Mucosa of descending colon (tissue), 3 donors: ENCODE results near the gene SMDT1. TPM values are rescaled to one million over a fixed set of nuclear protein-coding genes. Genes with fewer than 3 reads are reported as not detected.

Source experiments
- ATAC-seq: fragments of 200-7000 bp; cut with Tn5 transposase; one replicate; pipeline ENCODE4 v1.9.1; 2020; ENCODE audit warnings: mild to moderate bottlenecking, moderate library complexity
- DNase-seq, 3 donors: peaks; one replicate each; pipeline ENCODE4 v3.0.0-alpha.2; 2020
- H3K36me3 ChIP-seq: fragments of 200-600 bp; one replicate; pipeline ENCODE4 v1.8.0; 2021; ENCODE audit warnings: low read depth, mild to moderate bottlenecking
- H3K4me1 ChIP-seq: fragments of 200-600 bp; one replicate; pipeline ENCODE4 v1.8.0; 2021; ENCODE audit warnings: low read depth, mild to moderate bottlenecking
- H3K4me3 ChIP-seq: fragments of 200-600 bp; one replicate; pipeline ENCODE4 v1.8.0; 2021; ENCODE audit warnings: mild to moderate bottlenecking
- H3K9me3 ChIP-seq: fragments of 200-600 bp; one replicate; pipeline ENCODE4 v1.8.0; 2021; ENCODE audit warnings: mild to moderate bottlenecking
- intact Hi-C, 2 donors: fragments of 100-400 bp; cut with DNase I in 1 of 2; cut with micrococcal nuclease in 1 of 2; formaldehyde crosslinking; loops; one replicate each; pipeline versions ENCODE4 v1.11.0 to v1.11.1; 2022; cut with DNase I, micrococcal nuclease
- total RNA-seq, 3 donors: library from RNA; stranded (reverse); fragmentation: NEBNext Ultra II Directional in 2 of 3; extraction: Animal tissue kit (Norgen Biotek cat#: 25700) in 2 of 3; gene quantifications; one replicate each; pipeline versions ENCODE4 v1.2.1 to v1.2.4, GENCODE V29; 2021 to 2023
- TF ChIP-seq, protein P1 (sequence below): fragments of 200-600 bp; IDR thresholded peaks from one replicate; pipeline ENCODE4 v1.8.0; 2022; ENCODE audit warnings: antibody characterized with exemption, mild to moderate bottlenecking
- donor health status: DM: no; HTN: no; CAD: no; lungs with moderate emphysema.
- donor health status: DM: no; HTN: no; CAD: no.
- donor health status: DM: no; HTN: yes; CAD: no.

SMDT1 gene
- total RNA-seq, 3 donors from 2014 or later = 79.7 to 118 (median 102) TPM

DNA sequence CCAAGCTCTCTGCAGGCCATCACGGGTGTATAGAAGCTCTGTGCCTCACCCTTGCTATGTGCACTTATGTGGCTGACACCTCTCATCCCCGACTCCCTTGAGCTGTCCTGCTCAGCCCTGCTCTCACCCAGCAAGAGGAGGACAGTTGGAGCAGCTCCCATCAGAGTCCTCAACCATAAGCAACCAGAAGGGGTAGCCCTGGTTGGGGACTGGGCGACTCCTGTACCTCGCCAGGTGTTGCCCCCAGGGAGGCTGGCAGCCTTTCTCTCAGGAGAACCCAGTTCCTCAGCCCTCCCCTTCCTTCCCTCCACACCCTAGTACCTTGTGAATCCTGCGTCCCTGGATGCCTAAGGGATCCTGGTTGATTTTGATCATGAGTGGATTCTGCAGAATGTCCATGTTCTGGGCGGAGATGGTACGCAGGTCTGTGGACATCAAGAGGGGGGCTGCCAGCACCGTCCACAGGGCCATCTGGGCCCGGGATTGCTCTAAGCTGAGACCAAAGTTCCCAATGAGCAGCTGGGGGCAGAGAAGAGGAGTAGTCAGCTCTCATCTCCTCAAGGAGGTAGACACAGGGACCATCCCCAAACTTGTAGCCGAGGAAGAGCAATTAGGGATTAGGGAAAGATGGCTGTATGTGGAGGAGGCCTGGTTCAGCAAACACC, 16.9 kb upstream of the SMDT1 start:
- intact Hi-C loops = no loop called here
- Histone ChIP-seq H3K4me1 (peaks cover 8% of the 10 kb centered on the region), H3K36me3 (no peaks in the 10 kb centered on the region), H3K4me3 (no peak overlapping the region), H3K9me3 (no peaks in the 10 kb centered on the region)
- TF ChIP-seq, protein P1, sequence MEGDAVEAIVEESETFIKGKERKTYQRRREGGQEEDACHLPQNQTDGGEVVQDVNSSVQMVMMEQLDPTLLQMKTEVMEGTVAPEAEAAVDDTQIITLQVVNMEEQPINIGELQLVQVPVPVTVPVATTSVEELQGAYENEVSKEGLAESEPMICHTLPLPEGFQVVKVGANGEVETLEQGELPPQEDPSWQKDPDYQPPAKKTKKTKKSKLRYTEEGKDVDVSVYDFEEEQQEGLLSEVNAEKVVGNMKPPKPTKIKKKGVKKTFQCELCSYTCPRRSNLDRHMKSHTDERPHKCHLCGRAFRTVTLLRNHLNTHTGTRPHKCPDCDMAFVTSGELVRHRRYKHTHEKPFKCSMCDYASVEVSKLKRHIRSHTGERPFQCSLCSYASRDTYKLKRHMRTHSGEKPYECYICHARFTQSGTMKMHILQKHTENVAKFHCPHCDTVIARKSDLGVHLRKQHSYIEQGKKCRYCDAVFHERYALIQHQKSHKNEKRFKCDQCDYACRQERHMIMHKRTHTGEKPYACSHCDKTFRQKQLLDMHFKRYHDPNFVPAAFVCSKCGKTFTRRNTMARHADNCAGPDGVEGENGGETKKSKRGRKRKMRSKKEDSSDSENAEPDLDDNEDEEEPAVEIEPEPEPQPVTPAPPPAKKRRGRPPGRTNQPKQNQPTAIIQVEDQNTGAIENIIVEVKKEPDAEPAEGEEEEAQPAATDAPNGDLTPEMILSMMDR = no peak
- ATAC-seq (no peak), DNase-seq (no peak)

DNA sequence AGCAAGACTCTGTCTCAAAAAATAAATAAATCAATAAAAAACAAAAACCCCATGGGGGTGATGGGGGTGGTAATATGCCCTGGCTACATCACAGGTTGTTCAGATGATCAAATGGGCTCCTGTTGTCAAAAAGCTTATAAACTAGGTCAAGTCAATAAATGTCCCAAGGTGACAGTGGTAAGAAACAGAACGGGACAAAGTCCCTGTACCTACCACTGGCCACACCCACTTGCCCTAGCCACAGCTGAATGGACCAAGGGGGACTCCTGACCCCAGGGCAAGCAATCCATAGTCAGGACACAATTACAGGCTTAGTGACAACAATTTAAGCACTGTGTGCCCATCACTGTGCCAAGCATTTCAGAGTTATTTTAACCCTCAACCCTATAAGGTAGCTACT, 14.9 kb upstream of the SMDT1 start:
- DNase-seq (peak in 1 of 3 donors; percentile 47), ATAC-seq (peak; percentile 82)
- Histone ChIP-seq H3K4me3 (no peak overlapping the region), H3K9me3 (no peaks in the 10 kb centered on the region), H3K36me3 (no peaks in the 10 kb centered on the region), H3K4me1 (peaks cover 11% of the 10 kb centered on the region)
- intact Hi-C loops = no loop called here
- TF ChIP-seq, protein P1 = no peak

DNA sequence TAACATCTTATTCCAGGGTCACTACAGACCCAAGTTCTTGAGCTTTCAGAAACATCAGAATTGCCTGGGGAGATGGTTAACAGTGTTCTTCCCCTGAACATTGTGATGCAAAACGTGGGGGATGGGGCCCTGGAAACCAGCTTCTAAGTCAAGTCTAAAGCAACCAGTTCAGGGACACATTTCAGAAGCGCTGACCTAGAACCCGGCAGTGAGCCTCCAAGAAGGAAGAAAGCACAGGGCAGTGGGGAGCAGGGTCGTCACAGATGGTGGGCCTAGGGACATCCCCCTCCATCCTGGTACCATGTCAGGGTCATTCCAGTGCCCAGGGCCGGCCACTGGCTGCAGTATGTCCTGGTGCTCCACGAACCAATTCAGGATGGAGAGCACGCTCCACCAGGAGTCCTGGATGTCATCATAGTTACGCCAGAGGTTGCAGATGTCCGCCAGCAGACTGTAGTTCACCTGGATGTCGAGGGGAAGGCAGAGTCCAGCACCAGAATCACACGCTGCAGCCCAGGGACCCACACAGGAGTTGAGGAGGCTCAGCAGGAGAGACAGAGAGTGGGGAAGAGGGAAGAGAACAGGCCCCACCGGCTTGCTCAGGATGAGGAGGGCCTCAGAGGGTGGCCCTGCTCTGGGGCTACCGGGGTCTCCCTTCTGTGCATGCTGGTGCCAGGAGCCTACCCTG, 13.9 kb upstream of the SMDT1 start:
- peak in 1 of 3 donors; percentile 10 for DNase-seq
- intact Hi-C loops = no loop called here
- ATAC-seq = no peak

DNA sequence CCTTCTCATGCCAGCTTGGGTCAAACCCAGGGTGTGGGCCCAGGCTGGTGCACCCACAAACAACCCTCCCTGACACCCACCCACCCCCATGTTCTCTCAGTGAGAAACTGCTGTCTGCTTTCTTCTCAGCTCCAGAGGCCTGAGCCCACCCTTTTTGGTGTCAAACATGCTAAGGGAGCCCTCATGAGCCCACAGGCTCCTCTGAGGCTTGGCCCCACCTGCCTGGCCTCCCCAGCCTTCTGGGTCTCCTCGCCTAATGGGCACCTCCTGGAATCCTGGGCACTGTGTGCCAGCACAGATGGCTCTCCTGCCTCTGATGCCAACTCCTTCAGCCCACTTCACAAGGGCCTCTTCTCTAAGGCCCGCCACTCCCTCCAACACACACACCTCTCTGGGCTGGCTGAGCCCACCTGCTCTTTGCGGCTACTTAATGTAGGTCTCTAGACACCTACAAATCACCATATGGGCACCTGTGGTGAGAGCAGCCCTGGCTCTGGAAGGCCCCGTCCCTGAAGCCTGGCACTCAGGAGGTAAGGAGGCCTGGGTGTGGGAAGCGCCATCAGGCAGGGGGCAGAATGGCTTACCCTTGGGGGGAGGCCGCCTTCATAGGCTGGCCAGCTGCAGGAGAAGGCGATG, 13.3 kb upstream of the SMDT1 start:
- DNase-seq (peak in 1 of 3 donors; percentile 25), ATAC-seq (no peak)
- TF ChIP-seq, protein P1 = no peak

More for the DNA sequence above, 13.9 kb upstream of the SMDT1 start:
- Histone ChIP-seq H3K4me3 (no peak overlapping the region), H3K4me1 (peaks cover 14% of the 10 kb centered on the region), H3K9me3 (no peaks in the 10 kb centered on the region), H3K36me3 (no peaks in the 10 kb centered on the region)
- TF ChIP-seq, protein P1 = no peak

DNA sequence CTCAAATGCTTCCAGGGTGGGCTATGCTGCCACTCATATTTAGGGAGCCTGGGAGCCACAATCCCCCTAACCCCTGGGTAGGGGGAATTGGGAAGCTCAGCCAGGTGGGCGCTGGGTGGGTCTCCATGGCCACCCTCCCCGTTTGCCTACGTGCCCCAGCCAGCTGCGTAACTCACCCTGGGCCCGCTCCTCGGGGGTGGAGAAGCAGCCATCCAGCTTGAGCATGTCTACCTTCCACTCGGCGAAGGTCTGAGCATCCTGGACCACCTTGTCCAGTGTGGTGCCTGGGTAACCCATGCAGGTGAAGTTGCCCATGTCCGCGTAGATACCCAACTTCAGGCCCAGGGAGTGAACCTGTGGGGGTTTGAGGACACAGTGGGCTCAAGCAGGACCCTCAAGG, 12.6 kb upstream of the SMDT1 start:
- Histone ChIP-seq H3K4me3 (no peak overlapping the region), H3K36me3 (peaks cover 3% of the 10 kb centered on the region), H3K4me1 (peaks cover 21% of the 10 kb centered on the region), H3K9me3 (no peaks in the 10 kb centered on the region)
- DNase-seq = peak in 1 of 3 donors; percentile 21
- intact Hi-C loops = no loop called here
- TF ChIP-seq, protein P1 = no peak
- no peak for ATAC-seq

More for the DNA sequence above, 13.3 kb upstream of the SMDT1 start:
- H3K4me3 ChIP-seq = no peak overlapping the region
- peaks cover 16% of the 10 kb centered on the region for H3K4me1 ChIP-seq
- peaks cover 3% of the 10 kb centered on the region for H3K36me3 ChIP-seq
- H3K9me3 ChIP-seq = no peaks in the 10 kb centered on the region
- intact Hi-C loops = no loop called here
